IMR-90 (cell line): ENCODE results near the gene LPAR1. TPM values are rescaled to one million over a fixed set of nuclear protein-coding genes. Genes with fewer than 3 reads are reported as not detected.

Source experiments
- ATAC-seq: fragments of 200-7000 bp; cut with Tn5 transposase; 2 replicates; pipeline ENCODE4 v1.9.1; 2020; ENCODE audit warnings: low read depth, mild to moderate bottlenecking, moderate library complexity
- BruUV-seq: library from RNA; stranded (reverse); fragments of 400-500 nt; replicated peaks from 2 replicates; lab custom pipeline; 2021; lab: Mats Ljungman, UMichigan
- CTCF ChIA-PET: fragments of 300-600 bp; formaldehyde crosslinking; extraction: SDS; loops from one replicate; lab custom pipeline; 2021; ENCODE audit warnings: antibody characterized with exemption; lab: Yijun Ruan, JAX
- POLR2A ChIA-PET: fragments of 300-600 bp; sonication (Branson Sonifier 250); formaldehyde crosslinking; loops from one replicate; lab custom pipeline; 2022; ENCODE audit warnings: antibody characterized with exemption; ENCODE audit not compliant: unreplicated experiment; lab: Charles Lee
- DNase-seq: peaks from one replicate; pipeline ENCODE4 v3.0.0; 2013
- H2AFZ ChIP-seq: replicated peaks from 2 replicates; pipeline ENCODE3; 2013; ENCODE audit warnings: low read length, mild to moderate bottlenecking; ENCODE audit not compliant: poor library complexity
- H2AK5ac ChIP-seq: 2 replicates; pipeline ENCODE4 v1.6.1; 2013; ENCODE audit warnings: low read depth, low read length, inconsistent platforms
- H2AK9ac ChIP-seq: replicated peaks from 2 replicates; pipeline ENCODE3; 2013; ENCODE audit warnings: mild to moderate bottlenecking, low read depth, low read length, moderate library complexity; ENCODE audit not compliant: poor library complexity
- H2BK120ac ChIP-seq: 2 replicates; pipeline ENCODE4 v1.6.1; 2013; ENCODE audit warnings: low read depth, low read length, inconsistent platforms
- H2BK15ac ChIP-seq: 3 replicates; pipeline ENCODE4 v1.6.1; 2013; ENCODE audit warnings: low read depth, low read length, inconsistent platforms
- H2BK20ac ChIP-seq: 2 replicates; pipeline ENCODE4 v1.6.1; 2013; ENCODE audit warnings: low read depth, mild to moderate bottlenecking, inconsistent platforms, low read length, moderate library complexity
- H2BK5ac ChIP-seq: 2 replicates; pipeline ENCODE4 v1.6.1; 2013; ENCODE audit warnings: mild to moderate bottlenecking, low read depth, low read length, inconsistent platforms; ENCODE audit not compliant: poor library complexity, severe bottlenecking
- H3K14ac ChIP-seq: replicated peaks from 2 replicates; pipeline ENCODE4 v1.6.1; 2013; ENCODE audit warnings: low read depth, low read length, inconsistent platforms
- H3K18ac ChIP-seq: 2 replicates; pipeline ENCODE4 v1.6.1; 2013; ENCODE audit warnings: low read depth, low read length, control low read depth
- H3K23ac ChIP-seq: 2 replicates; pipeline ENCODE4 v1.6.1; 2013; ENCODE audit warnings: low read depth, low read length, inconsistent platforms
- H3K27ac ChIP-seq: 2 replicates; pipeline ENCODE4 v1.5.1; 2013; ENCODE audit warnings: mild to moderate bottlenecking, control low read depth, low read length; ENCODE audit not compliant: insufficient read depth
- H3K27me3 ChIP-seq: 2 replicates; pipeline ENCODE4 v1.6.1; 2013; ENCODE audit warnings: low read length; ENCODE audit not compliant: control insufficient read depth, insufficient read depth
- H3K36me3 ChIP-seq: 2 replicates; pipeline ENCODE4 v1.6.1; 2013; ENCODE audit warnings: low read length, mixed read lengths; ENCODE audit not compliant: control insufficient read depth, insufficient read depth
- H3K4ac ChIP-seq: 2 replicates; pipeline ENCODE4 v1.6.1; 2013; ENCODE audit warnings: low read depth, low read length, inconsistent platforms
- H3K4me1 ChIP-seq: 2 replicates; pipeline ENCODE4 v1.6.1; 2013; ENCODE audit warnings: low read length, mixed read lengths; ENCODE audit not compliant: control insufficient read depth, insufficient read depth
- H3K4me2 ChIP-seq: 2 replicates; pipeline ENCODE4 v1.6.1; 2013; ENCODE audit warnings: low read depth, mild to moderate bottlenecking, control low read depth, low read length, moderate library complexity
- H3K4me3 ChIP-seq: 2 replicates; pipeline ENCODE4 v1.5.1; 2013; ENCODE audit warnings: low read depth, mild to moderate bottlenecking, control low read depth, low read length, moderate library complexity; ENCODE audit not compliant: insufficient read depth
- H3K56ac ChIP-seq: 2 replicates; pipeline ENCODE4 v1.6.1; 2013; ENCODE audit warnings: low read length, inconsistent platforms; ENCODE audit not compliant: insufficient read depth; ENCODE audit errors: extremely low read depth
- H3K79me1 ChIP-seq, 2 experiments: 2 replicates each; pipeline ENCODE4 v1.6.1; 2013; ENCODE audit warnings: low read length in 2 of 2, inconsistent platforms in 1 of 2, low read depth in 1 of 2
- H3K9ac ChIP-seq: 2 replicates; pipeline ENCODE4 v1.6.1; 2013; ENCODE audit warnings: low read depth, low read length, control low read depth
- H3K9me1 ChIP-seq: 2 replicates; pipeline ENCODE4 v1.6.1; 2013; ENCODE audit warnings: low read length, inconsistent platforms; ENCODE audit not compliant: insufficient read depth
- H3K9me3 ChIP-seq: 2 replicates; pipeline ENCODE4 v1.6.1; 2013; ENCODE audit warnings: low read length; ENCODE audit not compliant: control insufficient read depth, insufficient read depth
- H4K20me1 ChIP-seq: 2 replicates; pipeline ENCODE4 v1.6.1; 2013; ENCODE audit warnings: low read length, inconsistent platforms; ENCODE audit not compliant: insufficient read depth
- H4K5ac ChIP-seq: 2 replicates; pipeline ENCODE4 v1.6.1; 2013; ENCODE audit warnings: mild to moderate bottlenecking, low read depth, low read length, control low read depth
- H4K8ac ChIP-seq, 2 experiments: 2 replicates each; pipeline ENCODE4 v1.6.1; 2013; ENCODE audit warnings: low read depth in 2 of 2, low read length in 2 of 2, control low read depth in 1 of 2, inconsistent platforms in 1 of 2
- H4K91ac ChIP-seq: 2 replicates; pipeline ENCODE4 v1.6.1; 2013; ENCODE audit warnings: low read depth, low read length, inconsistent platforms; ENCODE audit not compliant: insufficient read depth
- CEBPB ChIP-seq: IDR thresholded peaks from 2 replicates; pipeline ENCODE4 v1.6.1; 2012; ENCODE audit warnings: low read depth, low read length, improper control_type of control experiment
- MAZ ChIP-seq: IDR thresholded peaks from 2 replicates; pipeline ENCODE4 v1.6.1; 2012; ENCODE audit warnings: low read depth, mild to moderate bottlenecking, low read length, improper control_type of control experiment, moderate library complexity, borderline replicate concordance
- NFE2L2 ChIP-seq: fragments of 150-350 bp; IDR thresholded peaks from 2 replicates; pipeline ENCODE4 v1.6.1; 2016; ENCODE audit warnings: low read depth, mild to moderate bottlenecking, low read length
- RFX5 ChIP-seq: IDR thresholded peaks from 2 replicates; pipeline ENCODE4 v1.8.0; 2012; ENCODE audit warnings: low read depth, mild to moderate bottlenecking, low read length, moderate library complexity
- USF2 ChIP-seq: fragments of 150-350 bp; IDR thresholded peaks from 2 replicates; pipeline ENCODE4 v1.6.1; 2017; ENCODE audit warnings: mild to moderate bottlenecking, antibody characterized with exemption, low read length, low read depth
- WGBS, 2 experiments: methylation state at CpG; one replicate each; pipeline versions ENCODE4 v1.1.5 to v1.1.7; 2013; ENCODE audit warnings: missing lambda C conversion rate in 2 of 2; ENCODE audit not compliant: insufficient read length in 1 of 2; ENCODE audit errors: extremely low coverage in 2 of 2; 5-methylcytosine and 5-hydroxymethylcytosine counted together
- dilution Hi-C: fragments of 300-500 bp; cut with HindIII; formaldehyde crosslinking; loops from one replicate; pipeline ENCODE4 v1.14.3; 2018; ENCODE audit warnings: low sequenced_read_pairs; ENCODE audit not compliant: unreplicated experiment
- in situ Hi-C: fragments of 300-500 bp; cut with MboI; formaldehyde crosslinking; loops from 3 replicates; pipeline ENCODE4 v1.14.3; 2019; ENCODE audit warnings: low sequenced_read_pairs, inconsistent platforms, mixed read lengths
- intact Hi-C: fragments of 100-400 bp; cut with micrococcal nuclease; formaldehyde crosslinking; loops from 2 replicates; pipeline ENCODE4 v1.10.0; 2022
- polyA plus RNA-seq, 3 experiments: library from polyadenylated mRNA; depleted of rRNA; stranded (reverse); fragments of >200 nt; gene quantifications; 2 replicates each; pipeline ENCODE4 v1.2.3, GENCODE V29; 2012; ENCODE audit warnings: low replicate concordance in 1 of 3
- total RNA-seq: library from RNA; depleted of rRNA; stranded (reverse); fragments of >200 nt; gene quantifications from 2 replicates; pipeline ENCODE4 v1.2.3, GENCODE V29; 2012

Gene LPAR1
- total and polyA plus RNA-seq, 2 of the 4 experiments (the other 2 are of a cell fraction), result 171 to 315 TPM

- ATAC-seq (no peak), DNase-seq (no peak)
- in situ Hi-C loops, result no loop called here
- no peak overlapping the region for H4K5ac ChIP-seq
- H3K23ac ChIP-seq, result no peak overlapping the region
- peak overlapping the region; percentile 45 for H2BK5ac ChIP-seq
- H3K4me3 ChIP-seq, result no peak overlapping the region
- H3K18ac ChIP-seq, result no peak overlapping the region
- H3K9ac ChIP-seq, result no peak overlapping the region
- no TSS peak for BruUV-seq
- no peaks in the 10 kb centered on the region for H4K20me1 ChIP-seq
- peak overlapping the region; percentile 60; the same call in 1 of the 2 replicates for H3K4ac ChIP-seq
- H3K27ac ChIP-seq, result peak overlapping the region; percentile 22; the same call in 1 of the 2 replicates
- intact Hi-C loops, result no loop called here
- POLR2A ChIA-PET, result interaction anchor here (0.6 kb wide), 1 partner anchor 110 kb away, joined by 13 read pairs; no protein-coding TSS in a partner anchor
- no peak overlapping the region for H3K14ac ChIP-seq
- no peak overlapping the region for H4K8ac ChIP-seq
- H3K27me3 ChIP-seq, result no peaks in the 10 kb centered on the region
- no peak overlapping the region for H3K4me2 ChIP-seq
- H2BK15ac ChIP-seq, result peak overlapping the region; percentile 79; the same call in 2 of the 3 replicates
- no peaks in the 10 kb centered on the region for H3K9me3 ChIP-seq
- no peak overlapping the region; the same call in 1 of the 2 replicates for H4K91ac ChIP-seq
- dilution Hi-C loops, result no loop called here
- H2AK9ac ChIP-seq, result no peak overlapping the region
- CTCF ChIA-PET, result interaction anchor here (0.6 kb wide), 1 partner anchor 71 kb away, joined by 3 read pairs; no protein-coding TSS in a partner anchor
- WGBS, 2 experiments, result 98% methylated on average over 10 of the region's 21 CpGs; no CpG with 5 or more reads in 1 of the 2 experiments
- H2BK20ac ChIP-seq, result 0 out of 2 replicates have a peak overlapping the region, but pooled peaks have one; percentile 3
- H3K79me1 ChIP-seq, result peaks cover 3 to 9% of the 10 kb centered on the region in 2 experiments; a peak in 3 of 4 replicates
- peaks cover 4% of the 10 kb centered on the region; the same call in 1 of the 2 replicates for H3K9me1 ChIP-seq
- TF ChIP-seq MAZ (no peak), NFE2L2 (no peak), CEBPB (no peak), RFX5 (no peak), USF2 (no peak)
- H3K56ac ChIP-seq, result no peak overlapping the region
- H2AFZ ChIP-seq, result no peak overlapping the region
- H2AK5ac ChIP-seq, result peak overlapping the region; percentile 75; the same call in 1 of the 2 replicates
- no peaks in the 10 kb centered on the region for H3K36me3 ChIP-seq
- H3K4me1 ChIP-seq, result peaks cover 4% of the 10 kb centered on the region; the same call in 1 of the 2 replicates
- H2BK120ac ChIP-seq, result peak overlapping the region; percentile 55; the same call in 1 of the 2 replicates
Measured at GRCh38 chr9:110830495-110830894, 207.8 kb downstream of the LPAR1 start.
